Natural killer cell (primary cell): ENCODE data around the gene TUBGCP6. TPM values are rescaled to one million over a fixed set of nuclear protein-coding genes. Genes with fewer than 3 reads are reported as not detected.

Source experiments
- ATAC-seq, 3 donors: fragments of 150-1000 bp in 2 of 3; fragments of 200-7000 bp in 1 of 3; cut with Tn5 transposase; 1 replicate in 1 of 3; 2 replicates in 2 of 3; pipeline ENCODE4 v1.10.0; 2021; ENCODE audit warnings: mild to moderate bottlenecking in 2 of 3, moderate library complexity in 2 of 3
- DNase-seq, 2 donors: peaks; one replicate each; pipeline versions ENCODE4 v3.0.0 to v3.0.0-alpha.2; 2013 to 2021; ENCODE audit warnings: mixed read lengths in 1 of 2
- H3K27ac ChIP-seq: one replicate; pipeline ENCODE4 v1.5.1; 2013; ENCODE audit warnings: mild to moderate bottlenecking, low read length
- H3K27me3 ChIP-seq: one replicate; pipeline ENCODE4 v1.6.1; 2013; ENCODE audit warnings: low read length; ENCODE audit not compliant: control insufficient read depth, insufficient read depth
- H3K36me3 ChIP-seq: one replicate; pipeline ENCODE4 v1.6.1; 2013; ENCODE audit warnings: low read length; ENCODE audit not compliant: control insufficient read depth, insufficient read depth
- H3K4me1 ChIP-seq: one replicate; pipeline ENCODE4 v1.6.1; 2013; ENCODE audit warnings: low read length; ENCODE audit not compliant: control insufficient read depth, insufficient read depth
- H3K4me3 ChIP-seq: one replicate; pipeline ENCODE4 v1.5.1; 2013; ENCODE audit warnings: low read length
- H3K9me3 ChIP-seq: one replicate; pipeline ENCODE4 v1.6.1; 2013; ENCODE audit warnings: low read length; ENCODE audit not compliant: control insufficient read depth, insufficient read depth
- H3K27ac Mint-ChIP-seq, 2 donors: one replicate each; pipeline ENCODE4 v1.8.0; 2022; ENCODE audit warnings: mild to moderate bottlenecking in 2 of 2, mixed read lengths in 2 of 2, moderate library complexity in 1 of 2
- H3K27me3 Mint-ChIP-seq, 2 donors: one replicate each; pipeline ENCODE4 v1.8.0; 2022; ENCODE audit warnings: low read depth in 2 of 2, mixed read lengths in 2 of 2
- H3K36me3 Mint-ChIP-seq: one replicate; pipeline ENCODE4 v1.8.0; 2022; ENCODE audit warnings: mixed read lengths
- H3K4me1 Mint-ChIP-seq, 2 donors: one replicate each; pipeline ENCODE4 v1.8.0; 2022; ENCODE audit warnings: mixed read lengths in 2 of 2
- H3K4me3 Mint-ChIP-seq: one replicate; pipeline ENCODE4 v1.8.0; 2022; ENCODE audit warnings: mild to moderate bottlenecking, moderate library complexity, mixed read lengths
- H3K9me3 Mint-ChIP-seq, 2 donors: one replicate each; pipeline ENCODE4 v1.8.0; 2022; ENCODE audit warnings: mixed read lengths in 2 of 2
- CTCF ChIP-seq: fragments of 200-600 bp; IDR thresholded peaks from one replicate; pipeline ENCODE4 v1.8.0; 2022; ENCODE audit warnings: antibody characterized with exemption
- WGBS: methylation state at CpG from one replicate; pipeline ENCODE4 v1.1.7; 2013; ENCODE audit warnings: missing lambda C conversion rate; ENCODE audit not compliant: insufficient coverage; 5-methylcytosine and 5-hydroxymethylcytosine counted together
- intact Hi-C: fragments of 100-400 bp; cut with micrococcal nuclease; formaldehyde crosslinking; loops from one replicate; pipeline ENCODE4 v1.14.2; 2022
- total RNA-seq, 4 donors: library from RNA; stranded (reverse); fragments of 120-200 nt in 1 of 4; gene quantifications; one replicate each; pipeline versions ENCODE4 v1.2.3 to v1.2.4, GENCODE V29; 2013 to 2022

TUBGCP6 gene
- total RNA-seq, 3 donors from 2014 or later (not counting 1 experiment from before 2014, with no cell fraction given): 105 to 126 (median 118) TPM

- Histone ChIP-seq H3K9me3 (no peaks in the 10 kb centered on the region), H3K36me3 (no peaks in the 10 kb centered on the region), H3K4me1 (peaks cover 14% of the 10 kb centered on the region), H3K27me3 (no peaks in the 10 kb centered on the region), H3K27ac (no peak overlapping the region), H3K4me3 (no peak overlapping the region)
- H3K27me3 Mint-ChIP-seq: peaks cover 0 to 9% of the 10 kb centered on the region in 2 donors
- no peaks in the 10 kb centered on the region for H3K36me3 Mint-ChIP-seq
- WGBS: 84% methylated on average over 98 of the region's 98 CpGs
- TF ChIP-seq CTCF: no peak
- no peaks in the 10 kb centered on the region for H3K9me3 Mint-ChIP-seq
- no peak overlapping the region for H3K27ac Mint-ChIP-seq
- DNase-seq: no peak
- intact Hi-C loops: no loop called here
- H3K4me3 Mint-ChIP-seq: no peak overlapping the region
- peaks cover 9 to 10% of the 10 kb centered on the region in 2 donors for H3K4me1 Mint-ChIP-seq
- ATAC-seq: peak in 1 of 3 donors; percentile 51
Observed at GRCh38 chr22:50177537-50178470, 67.0 kb downstream of the TUBGCP6 start.

- intact Hi-C loops: no loop called here
- H3K4me1 Mint-ChIP-seq: peaks cover 9 to 10% of the 10 kb centered on the region in 2 donors
- peaks cover 14% of the 10 kb centered on the region for H3K4me1 ChIP-seq
- no peak for DNase-seq
- ATAC-seq: no peak
- no peak overlapping the region for H3K4me3 Mint-ChIP-seq
- no peak overlapping the region for H3K27ac Mint-ChIP-seq
- no peak for TF ChIP-seq CTCF
- H3K27me3 ChIP-seq: peaks cover 2% of the 10 kb centered on the region
- peaks cover 0 to 14% of the 10 kb centered on the region in 2 donors for H3K27me3 Mint-ChIP-seq
- no peak overlapping the region for H3K4me3 ChIP-seq
- H3K9me3 ChIP-seq: no peaks in the 10 kb centered on the region
- no peak overlapping the region for H3K27ac ChIP-seq
- H3K36me3 ChIP-seq: no peaks in the 10 kb centered on the region
- no peaks in the 10 kb centered on the region for H3K9me3 Mint-ChIP-seq
- 96% methylated on average over 76 of the region's 76 CpGs for WGBS
- H3K36me3 Mint-ChIP-seq: no peaks in the 10 kb centered on the region
Observed at GRCh38 chr22:50176850-50177536, 67.8 kb downstream of the TUBGCP6 start.

GRCh38 chr22:50175921-50176849, 68.6 kb downstream of the TUBGCP6 start:
- H3K9me3 ChIP-seq: no peaks in the 10 kb centered on the region
- no peak for ATAC-seq
- H3K27ac ChIP-seq: no peak overlapping the region
- no peaks in the 10 kb centered on the region for H3K36me3 Mint-ChIP-seq
- no peak overlapping the region for H3K27ac Mint-ChIP-seq
- H3K9me3 Mint-ChIP-seq: no peaks in the 10 kb centered on the region
- no peak for TF ChIP-seq CTCF
- H3K27me3 ChIP-seq: peaks cover 9% of the 10 kb centered on the region
- no peak for DNase-seq
- no peak overlapping the region for H3K4me3 ChIP-seq
- intact Hi-C loops: no loop called here
- H3K36me3 ChIP-seq: no peaks in the 10 kb centered on the region
- H3K27me3 Mint-ChIP-seq: peaks cover 2 to 17% of the 10 kb centered on the region in 2 donors
- H3K4me3 Mint-ChIP-seq: no peak overlapping the region
- H3K4me1 ChIP-seq: peaks cover 14% of the 10 kb centered on the region
- H3K4me1 Mint-ChIP-seq: peaks cover 9 to 11% of the 10 kb centered on the region in 2 donors
- 74% methylated on average over 27 of the region's 27 CpGs for WGBS
